B cell (primary cell): ENCODE measurements around the gene RBM17. TPM values are rescaled to one million over a fixed set of nuclear protein-coding genes. Genes with fewer than 3 reads are reported as not detected.

Source experiments
- ATAC-seq: fragments of 200-7000 bp; cut with Tn5 transposase; one replicate; pipeline ENCODE4 v1.10.0; 2021; ENCODE audit warnings: low read depth, mild to moderate bottlenecking, moderate number of reproducible peaks, moderate library complexity
- CTCF ChIA-PET: fragments of 350-600 bp; sonication (Branson Sonifier 250); formaldehyde crosslinking; loops from one replicate; lab custom pipeline; 2021; ENCODE audit warnings: antibody characterized with exemption, inconsistent platforms; lab: Charles Lee
- POLR2A ChIA-PET: fragments of 350-600 bp; sonication (Branson Sonifier 250); formaldehyde crosslinking; loops from one replicate; lab custom pipeline; 2021; ENCODE audit warnings: antibody characterized with exemption; lab: Charles Lee
- DNase-seq: peaks from one replicate; pipeline ENCODE4 v3.0.0; 2013
- H2AFZ ChIP-seq: 2 replicates; pipeline ENCODE4 v1.6.1; 2012; ENCODE audit warnings: mild to moderate bottlenecking, low read depth, low read length; ENCODE audit not compliant: insufficient read depth, poor library complexity, severe bottlenecking
- H3K27ac ChIP-seq, 2 donors: 1 replicate in 1 of 2; 2 replicates in 1 of 2; pipeline ENCODE4 v1.5.1; 2012 to 2013; ENCODE audit warnings: low read length in 2 of 2, mild to moderate bottlenecking in 2 of 2, moderate library complexity in 1 of 2
- H3K27me3 ChIP-seq, 4 experiments: fragments of 200-600 bp in 1 of 4; sonication (generic) in 1 of 4; replicated peaks in 1 of 4; 1 replicate in 2 of 4; 2 replicates in 2 of 4; pipeline versions ENCODE4 v1.6.1 to v1.7.0; 2013 to 2016; ENCODE audit warnings: low read length in 3 of 4, mild to moderate bottlenecking in 2 of 4, mixed read lengths in 1 of 4, moderate library complexity in 1 of 4; ENCODE audit not compliant: insufficient read depth in 4 of 4, control insufficient read depth in 3 of 4; ENCODE audit errors: control extremely low read depth in 1 of 4
- H3K36me3 ChIP-seq, 2 experiments: replicated peaks in 1 of 2; 1 replicate in 1 of 2; 2 replicates in 1 of 2; pipeline versions ENCODE4 v1.6.1 to v1.7.1; 2013; ENCODE audit warnings: low read length in 1 of 2; ENCODE audit not compliant: insufficient read depth in 2 of 2, control insufficient read depth in 1 of 2; ENCODE audit errors: control extremely low read depth in 1 of 2, extremely low read depth in 1 of 2
- H3K4me1 ChIP-seq, 2 donors: fragments of 200-600 bp in 1 of 2; sonication (generic) in 1 of 2; 1 replicate in 1 of 2; 2 replicates in 1 of 2; pipeline versions ENCODE4 v1.5.1 to v1.6.1; 2013 to 2017; ENCODE audit warnings: low read length in 2 of 2; ENCODE audit not compliant: control insufficient read depth in 2 of 2, insufficient read depth in 2 of 2
- H3K4me2 ChIP-seq: replicated peaks from 2 replicates; pipeline ENCODE3; 2012; ENCODE audit warnings: mild to moderate bottlenecking, low read depth, low read length; ENCODE audit not compliant: poor library complexity, severe bottlenecking
- H3K4me3 ChIP-seq, 5 experiments: fragments of 200-600 bp in 1 of 5; sonication (generic) in 1 of 5; 1 replicate in 3 of 5; 2 replicates in 2 of 5; pipeline versions ENCODE4 v1.5.1 to v1.7.0; 2011 to 2016; ENCODE audit warnings: low read length in 4 of 5, mild to moderate bottlenecking in 4 of 5, low read depth in 2 of 5, control low read depth in 1 of 5, moderate library complexity in 1 of 5; ENCODE audit not compliant: insufficient read depth in 1 of 5; ENCODE audit errors: control extremely low read depth in 1 of 5, extremely low read depth in 1 of 5
- H3K79me2 ChIP-seq: fragments of 200-600 bp; sonication (generic); one replicate; pipeline ENCODE4 v1.6.0; 2016; ENCODE audit warnings: low read length; ENCODE audit not compliant: control insufficient read depth, insufficient read depth
- H3K9ac ChIP-seq: fragments of 200-600 bp; sonication (generic); 2 replicates; pipeline ENCODE4 v1.6.1; 2017; ENCODE audit warnings: mild to moderate bottlenecking, low read length, moderate library complexity
- H3K9me3 ChIP-seq, 3 donors: one replicate each; pipeline versions ENCODE4 v1.6.1 to v1.7.1; 2013; ENCODE audit warnings: low read length in 2 of 3; ENCODE audit not compliant: control insufficient read depth in 2 of 3, insufficient read depth in 1 of 3; ENCODE audit errors: control extremely low read depth in 1 of 3
- H4K20me1 ChIP-seq: 2 replicates; pipeline ENCODE4 v1.6.0; 2012; ENCODE audit warnings: mild to moderate bottlenecking, low read length; ENCODE audit not compliant: insufficient read depth, control insufficient read depth, poor library complexity, severe bottlenecking
- H3K27ac Mint-ChIP-seq: one replicate; pipeline ENCODE4 v1.8.0; 2021; ENCODE audit warnings: mixed read lengths
- H3K27me3 Mint-ChIP-seq: one replicate; pipeline ENCODE4 v1.8.0; 2021; ENCODE audit warnings: mixed read lengths
- H3K4me1 Mint-ChIP-seq: one replicate; pipeline ENCODE4 v1.8.0; 2021; ENCODE audit warnings: mixed read lengths
- H3K4me3 Mint-ChIP-seq: one replicate; pipeline ENCODE4 v1.8.0; 2021; ENCODE audit warnings: mixed read lengths
- H3K9me3 Mint-ChIP-seq: one replicate; pipeline ENCODE4 v1.8.0; 2022; ENCODE audit warnings: mixed read lengths; ENCODE audit not compliant: insufficient read depth
- CTCF ChIP-seq: fragments of 200-600 bp; IDR thresholded peaks from one replicate; pipeline ENCODE4 v1.8.0; 2022; ENCODE audit warnings: antibody characterized with exemption, mild to moderate bottlenecking
- EZH2 ChIP-seq: IDR thresholded peaks from 2 replicates; pipeline ENCODE4 v1.6.1; 2012; ENCODE audit warnings: borderline replicate concordance, low read depth, mild to moderate bottlenecking, moderate library complexity, low read length; ENCODE audit not compliant: insufficient read depth, poor library complexity, severe bottlenecking
- whole genome bisulfite sequencing: methylation state at CpG from one replicate; pipeline ENCODE4 v1.1.5; 2013; ENCODE audit warnings: missing lambda C conversion rate; ENCODE audit not compliant: insufficient coverage; 5-methylcytosine and 5-hydroxymethylcytosine counted together
- intact Hi-C: fragments of 100-400 bp; cut with micrococcal nuclease; formaldehyde crosslinking; loops from one replicate; pipeline ENCODE4 v1.10.0; 2022
- polyA plus RNA-seq: library from polyadenylated mRNA; depleted of rRNA; stranded (reverse); fragments of >200 nt; gene quantifications from 2 replicates; pipeline ENCODE4 v1.2.3, GENCODE V29; 2012
- total RNA-seq, 2 donors: library from RNA; stranded (reverse); fragments of 120-200 nt in 1 of 2; gene quantifications; 1 replicate in 1 of 2; 2 replicates in 1 of 2; pipeline versions ENCODE4 v1.2.3 to v1.2.4, GENCODE V29; 2013 to 2022

Gene RBM17
- total and polyA plus RNA-seq, 2 donors (not counting 1 experiment from before 2014, with no cell fraction given), result 34.7 to 168 TPM

- WGBS, result 68% methylated on average over 5 of the region's 8 CpGs
- TF ChIP-seq CTCF (no peak), EZH2 (no peak)
- no peaks in the 10 kb centered on the region for H3K36me3 ChIP-seq
- ChIA-PET POLR2A (interaction anchor here (0.8 kb wide), 1 partner anchor 62 kb away, joined by 3 read pairs; the partner anchor contains the start of gene PFKFB3), CTCF (no interaction called here)
- Mint-ChIP-seq H3K4me3 (peak overlapping the region; percentile 89), H3K27me3 (peaks cover 29% of the 10 kb centered on the region), H3K9me3 (no peaks in the 10 kb centered on the region), H3K27ac (peak overlapping the region; percentile 80), H3K4me1 (peaks cover 31% of the 10 kb centered on the region)
- peaks cover 4% of the 10 kb centered on the region for H3K79me2 ChIP-seq
- H3K9ac ChIP-seq, result peak overlapping the region; percentile 48
- peaks cover 15 to 31% of the 10 kb centered on the region in 2 donors for H3K4me1 ChIP-seq
- H3K4me3 ChIP-seq, result peak overlapping the region in 4 of 5 experiments; percentile 9 to 53 (median 38)
- no peak for DNase-seq
- H4K20me1 ChIP-seq, result peaks cover 3% of the 10 kb centered on the region
- H3K9me3 ChIP-seq, result no peaks in the 10 kb centered on the region
- H3K4me2 ChIP-seq, result peak overlapping the region; percentile 61
- no peak overlapping the region for H3K27ac ChIP-seq
- H2AFZ ChIP-seq, result no peak overlapping the region
- peaks cover 0 to 30% (median 11%) of the 10 kb centered on the region in 4 experiments for H3K27me3 ChIP-seq
- intact Hi-C loops, result loop anchor here (5.0 kb wide), 1 partner anchor 1646 kb away; the partner anchor contains the start of genes ATP5F1C and KIN
- no peak for ATAC-seq
Measured at GRCh38 chr10:6140965-6141295, 52.1 kb downstream of the RBM17 start.

- Histone ChIP-seq H3K4me2 (peak overlapping the region; percentile 61), H3K4me1 (peaks cover 17 to 36% of the 10 kb centered on the region in 2 donors), H3K27me3 (peaks cover 0 to 30% (median 11%) of the 10 kb centered on the region in 4 experiments), H3K4me3 (peak overlapping the region in 4 of 5 experiments; percentile 24 to 53 (median 38)), H3K9me3 (no peaks in the 10 kb centered on the region), H2AFZ (no peak overlapping the region), H4K20me1 (peaks cover 9% of the 10 kb centered on the region), H3K79me2 (peaks cover 10% of the 10 kb centered on the region), H3K27ac (no peak overlapping the region), H3K36me3 (no peaks in the 10 kb centered on the region), H3K9ac (peak overlapping the region; percentile 48)
- H3K4me1 Mint-ChIP-seq, result peaks cover 33% of the 10 kb centered on the region
- intact Hi-C loops, result loop anchor here (5.0 kb wide), 1 partner anchor 1646 kb away; the partner anchor contains the start of genes ATP5F1C and KIN
- peaks cover 27% of the 10 kb centered on the region for H3K27me3 Mint-ChIP-seq
- no peaks in the 10 kb centered on the region for H3K9me3 Mint-ChIP-seq
- CTCF ChIA-PET, result no interaction called here
- peak; percentile 76 for DNase-seq
- 70% methylated on average over 30 of the region's 30 CpGs for WGBS
- H3K4me3 Mint-ChIP-seq, result peak overlapping the region; percentile 89
- no peak for TF ChIP-seq CTCF
- ATAC-seq, result peak; percentile 39
- POLR2A ChIA-PET, result interaction anchor here (0.6 kb wide), 1 partner anchor 95 kb away, joined by 4 read pairs; no protein-coding TSS in a partner anchor
- peak overlapping the region; percentile 80 for H3K27ac Mint-ChIP-seq
Measured at GRCh38 chr10:6141296-6142151, 52.7 kb downstream of the RBM17 start.
